Neural crest cell (in vitro differentiated cells): Measurements from ENCODE around the gene SAMD7. TPM values are rescaled to one million over a fixed set of nuclear protein-coding genes. Genes with fewer than 3 reads are reported as not detected.

Experiments
- DNase-seq: peaks from one replicate; pipeline ENCODE4 v3.0.0; 2021; ENCODE audit warnings: low read depth, mixed read lengths, low spot score
- H3K27ac Mint-ChIP-seq: one replicate; pipeline ENCODE4 v1.8.0; 2021; ENCODE audit warnings: mild to moderate bottlenecking, mixed read lengths; ENCODE audit not compliant: unreplicated experiment
- H3K27me3 Mint-ChIP-seq: 2 replicates; pipeline ENCODE4 v1.8.0; 2021; ENCODE audit warnings: low read depth, mild to moderate bottlenecking, mixed read lengths
- H3K36me3 Mint-ChIP-seq: 2 replicates; pipeline ENCODE4 v1.8.0; 2021; ENCODE audit warnings: low read depth, mild to moderate bottlenecking, mixed read lengths
- H3K4me1 Mint-ChIP-seq: 2 replicates; pipeline ENCODE4 v1.8.0; 2021; ENCODE audit warnings: mixed read lengths
- H3K4me3 Mint-ChIP-seq: one replicate; pipeline ENCODE4 v1.8.0; 2021; ENCODE audit warnings: mild to moderate bottlenecking, mixed read lengths
- H3K9me3 Mint-ChIP-seq: 2 replicates; pipeline ENCODE4 v1.8.0; 2021; ENCODE audit warnings: mixed read lengths
- long read RNA-seq: library from polyadenylated mRNA; unstranded; transcript quantifications from one replicate; pipeline ENCODE4 v2.0.0, GENCODE V29; 2020
- total RNA-seq: library from RNA; stranded (reverse); gene quantifications from 2 replicates; pipeline ENCODE4 v1.2.1, GENCODE V29; 2021
- TF ChIP-seq, protein P1 (sequence below): fragments of 200-600 bp; sonication (generic); conservative IDR thresholded peaks from 2 replicates; pipeline ENCODE4 v1.5.0; 2021; ENCODE audit warnings: antibody characterized with exemption, mild to moderate bottlenecking

Gene SAMD7, protein sequence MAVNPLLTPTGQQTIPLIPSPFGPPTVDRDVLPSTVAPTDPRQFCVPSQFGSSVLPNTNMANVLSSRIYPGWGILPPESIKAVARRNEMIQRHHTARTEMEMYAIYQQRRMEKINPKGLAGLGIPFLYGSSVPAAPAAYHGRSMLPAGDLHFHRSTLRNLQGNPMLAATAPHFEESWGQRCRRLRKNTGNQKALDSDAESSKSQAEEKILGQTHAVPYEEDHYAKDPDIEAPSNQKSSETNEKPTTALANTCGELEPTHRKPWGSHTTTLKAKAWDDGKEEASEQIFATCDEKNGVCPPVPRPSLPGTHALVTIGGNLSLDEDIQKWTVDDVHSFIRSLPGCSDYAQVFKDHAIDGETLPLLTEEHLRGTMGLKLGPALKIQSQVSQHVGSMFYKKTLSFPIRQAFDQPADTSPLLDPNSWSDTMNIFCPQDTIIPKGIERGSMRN
- total RNA-seq, result not detected in 2 replicates
- long read RNA-seq, result 0 reads

DNA sequence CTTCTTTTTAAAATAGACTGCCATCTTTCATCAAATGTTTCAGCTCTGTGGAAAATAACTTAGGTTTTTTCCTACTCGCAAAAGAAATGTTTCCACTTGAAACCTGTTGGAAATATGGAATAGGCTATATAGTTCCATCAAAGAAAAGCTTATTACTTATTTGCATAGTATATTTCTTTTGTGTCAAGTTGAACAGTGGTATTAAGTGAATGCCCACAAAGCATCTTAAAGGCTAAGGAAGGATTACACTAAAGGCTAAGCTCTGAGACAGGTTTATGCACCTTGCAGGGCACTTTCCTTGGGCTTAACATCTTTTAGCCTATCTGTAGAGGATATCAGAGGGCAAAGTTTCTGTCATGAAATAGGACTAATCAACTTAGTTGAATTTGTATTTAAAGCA, at the start of gene SAMD7:
SAMD7 (plus strand) TSS at position 301 of the 400 bp plus-strand sequence. CDS start 7,927 bp downstream, outside the sequence.
- peaks cover 3% of the 10 kb centered on the region for H3K9me3 Mint-ChIP-seq
- TF ChIP-seq, protein P1, sequence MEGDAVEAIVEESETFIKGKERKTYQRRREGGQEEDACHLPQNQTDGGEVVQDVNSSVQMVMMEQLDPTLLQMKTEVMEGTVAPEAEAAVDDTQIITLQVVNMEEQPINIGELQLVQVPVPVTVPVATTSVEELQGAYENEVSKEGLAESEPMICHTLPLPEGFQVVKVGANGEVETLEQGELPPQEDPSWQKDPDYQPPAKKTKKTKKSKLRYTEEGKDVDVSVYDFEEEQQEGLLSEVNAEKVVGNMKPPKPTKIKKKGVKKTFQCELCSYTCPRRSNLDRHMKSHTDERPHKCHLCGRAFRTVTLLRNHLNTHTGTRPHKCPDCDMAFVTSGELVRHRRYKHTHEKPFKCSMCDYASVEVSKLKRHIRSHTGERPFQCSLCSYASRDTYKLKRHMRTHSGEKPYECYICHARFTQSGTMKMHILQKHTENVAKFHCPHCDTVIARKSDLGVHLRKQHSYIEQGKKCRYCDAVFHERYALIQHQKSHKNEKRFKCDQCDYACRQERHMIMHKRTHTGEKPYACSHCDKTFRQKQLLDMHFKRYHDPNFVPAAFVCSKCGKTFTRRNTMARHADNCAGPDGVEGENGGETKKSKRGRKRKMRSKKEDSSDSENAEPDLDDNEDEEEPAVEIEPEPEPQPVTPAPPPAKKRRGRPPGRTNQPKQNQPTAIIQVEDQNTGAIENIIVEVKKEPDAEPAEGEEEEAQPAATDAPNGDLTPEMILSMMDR, result no peak
- H3K4me3 Mint-ChIP-seq, result no peak within 1 kb of the TSS
- H3K27ac Mint-ChIP-seq, result no peak within 1 kb of the TSS
- H3K4me1 Mint-ChIP-seq, result no peaks in the 10 kb centered on the region
- DNase-seq, result no peak
- H3K27me3 Mint-ChIP-seq, result no peaks in the 10 kb centered on the region
- H3K36me3 Mint-ChIP-seq, result no peaks in the 10 kb centered on the region

DNA sequence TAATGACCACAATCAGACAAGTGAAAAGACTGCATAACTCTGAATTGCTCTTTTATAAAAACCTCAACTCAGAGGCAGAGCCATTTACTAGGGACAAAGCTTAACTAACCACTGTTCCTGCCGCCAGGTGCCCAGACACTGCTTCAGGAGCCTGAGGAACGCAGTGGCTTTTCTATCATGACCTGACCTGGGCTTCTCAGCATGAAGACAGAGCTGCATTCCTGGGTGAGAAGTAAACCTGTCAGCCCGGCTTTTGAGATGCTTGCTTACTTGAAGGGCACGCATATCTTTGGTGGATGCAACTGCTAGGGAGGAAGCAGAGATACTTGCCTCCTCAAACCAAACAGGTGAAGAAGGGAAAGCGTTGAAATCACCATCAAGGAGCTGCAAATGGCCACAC, 49.5 kb upstream of the SAMD7 start:
- TF ChIP-seq, protein P1, result no peak
- no peak overlapping the region for H3K4me3 Mint-ChIP-seq
- no peaks in the 10 kb centered on the region for H3K36me3 Mint-ChIP-seq
- no peaks in the 10 kb centered on the region for H3K4me1 Mint-ChIP-seq
- no peaks in the 10 kb centered on the region for H3K9me3 Mint-ChIP-seq
- H3K27ac Mint-ChIP-seq, result no peak overlapping the region
- DNase-seq, result no peak
- no peaks in the 10 kb centered on the region for H3K27me3 Mint-ChIP-seq

DNA sequence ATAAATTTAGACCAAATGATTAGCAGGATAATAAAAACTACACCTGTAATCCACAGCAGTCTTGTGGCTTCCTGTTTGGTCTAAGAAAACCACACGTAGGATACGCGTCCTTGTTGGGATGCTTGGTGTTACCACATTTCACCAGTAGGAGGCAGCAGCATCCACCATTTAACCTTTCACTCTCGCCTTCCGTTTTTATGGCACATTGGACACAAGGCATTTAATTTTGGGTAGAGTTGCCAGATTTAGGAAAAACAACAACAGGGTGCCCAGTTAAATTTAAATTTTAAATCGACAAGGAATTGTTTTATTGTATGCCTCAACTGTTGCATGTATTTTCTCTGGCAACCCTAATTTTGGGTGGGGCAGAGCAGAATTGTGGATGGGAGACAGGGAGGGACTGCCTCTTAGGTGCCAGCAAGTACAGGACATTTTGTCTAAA, 47.9 kb upstream of the SAMD7 start:
- Mint-ChIP-seq H3K4me1 (no peaks in the 10 kb centered on the region), H3K36me3 (no peaks in the 10 kb centered on the region), H3K27me3 (no peaks in the 10 kb centered on the region), H3K27ac (no peak overlapping the region), H3K9me3 (peaks cover 4% of the 10 kb centered on the region), H3K4me3 (no peak overlapping the region)
- TF ChIP-seq, protein P1, result peak; percentile 93
- DNase-seq, result peak; percentile 77

DNA sequence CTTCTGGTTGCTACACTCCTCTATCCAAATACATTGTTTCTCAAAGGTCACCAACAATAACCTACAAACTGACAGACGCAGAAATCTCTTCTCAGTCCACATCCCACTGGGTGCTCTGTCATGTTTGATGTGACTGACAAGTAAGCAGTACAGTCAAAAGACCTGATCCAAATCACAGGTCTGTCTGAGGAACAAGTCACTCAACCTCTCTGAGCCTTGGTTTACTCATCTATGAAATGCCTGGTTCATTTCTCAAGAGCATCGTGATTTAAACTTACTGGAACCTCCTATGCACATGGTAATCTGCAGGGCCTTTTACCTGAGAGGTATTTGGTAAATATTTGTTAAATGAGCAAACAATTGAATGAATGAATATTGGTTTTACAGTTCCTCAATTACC, 47.1 kb upstream of the SAMD7 start:
- no peak for DNase-seq
- H3K4me1 Mint-ChIP-seq, result no peaks in the 10 kb centered on the region
- peaks cover 4% of the 10 kb centered on the region for H3K9me3 Mint-ChIP-seq
- H3K27ac Mint-ChIP-seq, result no peak overlapping the region
- no peaks in the 10 kb centered on the region for H3K27me3 Mint-ChIP-seq
- TF ChIP-seq, protein P1, result no peak
- no peaks in the 10 kb centered on the region for H3K36me3 Mint-ChIP-seq
- no peak overlapping the region for H3K4me3 Mint-ChIP-seq

DNA sequence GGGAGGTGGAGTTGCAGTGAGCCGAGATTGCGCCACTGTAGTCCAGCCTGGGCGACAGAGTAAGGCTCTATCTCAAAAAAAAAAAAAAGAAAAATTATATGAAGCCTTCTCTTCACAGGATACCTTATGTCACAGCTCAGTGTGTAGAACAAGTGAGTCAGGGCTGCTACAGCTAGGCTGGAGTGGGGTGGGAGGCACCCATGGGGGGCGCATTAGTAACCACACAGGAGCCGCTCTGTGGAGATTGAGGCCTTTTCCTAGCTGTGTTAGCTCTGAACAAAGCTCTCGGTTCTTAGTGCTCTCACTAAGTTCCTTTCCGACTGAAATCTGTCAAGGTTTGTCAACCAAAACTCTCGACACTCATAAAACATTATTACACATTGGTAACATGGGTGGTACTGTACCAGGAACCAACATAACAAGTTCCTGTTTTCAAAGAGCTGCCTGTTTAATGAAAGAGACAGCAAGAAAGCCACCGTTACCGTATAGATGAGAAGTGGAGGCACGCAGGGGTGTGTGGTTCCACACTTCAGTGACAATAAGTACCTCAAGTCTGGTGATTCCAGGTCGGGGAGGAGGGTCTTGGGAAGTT, 46.1 kb upstream of the SAMD7 start:
- Mint-ChIP-seq H3K27me3 (no peaks in the 10 kb centered on the region), H3K27ac (peak overlapping the region; percentile 58), H3K4me3 (no peak overlapping the region), H3K9me3 (peaks cover 4% of the 10 kb centered on the region), H3K4me1 (peaks cover 4% of the 10 kb centered on the region), H3K36me3 (no peaks in the 10 kb centered on the region)
- TF ChIP-seq, protein P1, result no peak
- DNase-seq, result no peak
